B cell (primary cell): ENCODE data around the gene MAPT. TPM values are rescaled to one million over a fixed set of nuclear protein-coding genes. Genes with fewer than 3 reads are reported as not detected.

ENCODE experiments used
- ATAC-seq: fragments of 200-7000 bp; cut with Tn5 transposase; one replicate; pipeline ENCODE4 v1.10.0; 2021; ENCODE audit warnings: low read depth, mild to moderate bottlenecking, moderate number of reproducible peaks, moderate library complexity
- CTCF ChIA-PET: fragments of 350-600 bp; sonication (Branson Sonifier 250); formaldehyde crosslinking; loops from one replicate; lab custom pipeline; 2021; ENCODE audit warnings: antibody characterized with exemption, inconsistent platforms; lab: Charles Lee
- POLR2A ChIA-PET: fragments of 350-600 bp; sonication (Branson Sonifier 250); formaldehyde crosslinking; loops from one replicate; lab custom pipeline; 2021; ENCODE audit warnings: antibody characterized with exemption; lab: Charles Lee
- DNase-seq: peaks from one replicate; pipeline ENCODE4 v3.0.0; 2013
- H2AFZ ChIP-seq: 2 replicates; pipeline ENCODE4 v1.6.1; 2012; ENCODE audit warnings: mild to moderate bottlenecking, low read depth, low read length; ENCODE audit not compliant: insufficient read depth, poor library complexity, severe bottlenecking
- H3K27ac ChIP-seq, 2 donors: 1 replicate in 1 of 2; 2 replicates in 1 of 2; pipeline ENCODE4 v1.5.1; 2012 to 2013; ENCODE audit warnings: low read length in 2 of 2, mild to moderate bottlenecking in 2 of 2, moderate library complexity in 1 of 2
- H3K27me3 ChIP-seq, 4 experiments: fragments of 200-600 bp in 1 of 4; sonication (generic) in 1 of 4; replicated peaks in 1 of 4; 1 replicate in 2 of 4; 2 replicates in 2 of 4; pipeline versions ENCODE4 v1.6.1 to v1.7.0; 2013 to 2016; ENCODE audit warnings: low read length in 3 of 4, mild to moderate bottlenecking in 2 of 4, mixed read lengths in 1 of 4, moderate library complexity in 1 of 4; ENCODE audit not compliant: insufficient read depth in 4 of 4, control insufficient read depth in 3 of 4; ENCODE audit errors: control extremely low read depth in 1 of 4
- H3K36me3 ChIP-seq, 2 experiments: replicated peaks in 1 of 2; 1 replicate in 1 of 2; 2 replicates in 1 of 2; pipeline versions ENCODE4 v1.6.1 to v1.7.1; 2013; ENCODE audit warnings: low read length in 1 of 2; ENCODE audit not compliant: insufficient read depth in 2 of 2, control insufficient read depth in 1 of 2; ENCODE audit errors: control extremely low read depth in 1 of 2, extremely low read depth in 1 of 2
- H3K4me1 ChIP-seq, 2 donors: fragments of 200-600 bp in 1 of 2; sonication (generic) in 1 of 2; 1 replicate in 1 of 2; 2 replicates in 1 of 2; pipeline versions ENCODE4 v1.5.1 to v1.6.1; 2013 to 2017; ENCODE audit warnings: low read length in 2 of 2; ENCODE audit not compliant: control insufficient read depth in 2 of 2, insufficient read depth in 2 of 2
- H3K4me2 ChIP-seq: replicated peaks from 2 replicates; pipeline ENCODE3; 2012; ENCODE audit warnings: mild to moderate bottlenecking, low read depth, low read length; ENCODE audit not compliant: poor library complexity, severe bottlenecking
- H3K4me3 ChIP-seq, 5 experiments: fragments of 200-600 bp in 1 of 5; sonication (generic) in 1 of 5; 1 replicate in 3 of 5; 2 replicates in 2 of 5; pipeline versions ENCODE4 v1.5.1 to v1.7.0; 2011 to 2016; ENCODE audit warnings: low read length in 4 of 5, mild to moderate bottlenecking in 4 of 5, low read depth in 2 of 5, control low read depth in 1 of 5, moderate library complexity in 1 of 5; ENCODE audit not compliant: insufficient read depth in 1 of 5; ENCODE audit errors: control extremely low read depth in 1 of 5, extremely low read depth in 1 of 5
- H3K79me2 ChIP-seq: fragments of 200-600 bp; sonication (generic); one replicate; pipeline ENCODE4 v1.6.0; 2016; ENCODE audit warnings: low read length; ENCODE audit not compliant: control insufficient read depth, insufficient read depth
- H3K9ac ChIP-seq: fragments of 200-600 bp; sonication (generic); 2 replicates; pipeline ENCODE4 v1.6.1; 2017; ENCODE audit warnings: mild to moderate bottlenecking, low read length, moderate library complexity
- H3K9me3 ChIP-seq, 3 donors: one replicate each; pipeline versions ENCODE4 v1.6.1 to v1.7.1; 2013; ENCODE audit warnings: low read length in 2 of 3; ENCODE audit not compliant: control insufficient read depth in 2 of 3, insufficient read depth in 1 of 3; ENCODE audit errors: control extremely low read depth in 1 of 3
- H4K20me1 ChIP-seq: 2 replicates; pipeline ENCODE4 v1.6.0; 2012; ENCODE audit warnings: mild to moderate bottlenecking, low read length; ENCODE audit not compliant: insufficient read depth, control insufficient read depth, poor library complexity, severe bottlenecking
- H3K27ac Mint-ChIP-seq: one replicate; pipeline ENCODE4 v1.8.0; 2021; ENCODE audit warnings: mixed read lengths
- H3K27me3 Mint-ChIP-seq: one replicate; pipeline ENCODE4 v1.8.0; 2021; ENCODE audit warnings: mixed read lengths
- H3K4me1 Mint-ChIP-seq: one replicate; pipeline ENCODE4 v1.8.0; 2021; ENCODE audit warnings: mixed read lengths
- H3K4me3 Mint-ChIP-seq: one replicate; pipeline ENCODE4 v1.8.0; 2021; ENCODE audit warnings: mixed read lengths
- H3K9me3 Mint-ChIP-seq: one replicate; pipeline ENCODE4 v1.8.0; 2022; ENCODE audit warnings: mixed read lengths; ENCODE audit not compliant: insufficient read depth
- CTCF ChIP-seq: fragments of 200-600 bp; IDR thresholded peaks from one replicate; pipeline ENCODE4 v1.8.0; 2022; ENCODE audit warnings: antibody characterized with exemption, mild to moderate bottlenecking
- EZH2 ChIP-seq: IDR thresholded peaks from 2 replicates; pipeline ENCODE4 v1.6.1; 2012; ENCODE audit warnings: borderline replicate concordance, low read depth, mild to moderate bottlenecking, moderate library complexity, low read length; ENCODE audit not compliant: insufficient read depth, poor library complexity, severe bottlenecking
- WGBS: methylation state at CpG from one replicate; pipeline ENCODE4 v1.1.5; 2013; ENCODE audit warnings: missing lambda C conversion rate; ENCODE audit not compliant: insufficient coverage; 5-methylcytosine and 5-hydroxymethylcytosine counted together
- intact Hi-C: fragments of 100-400 bp; cut with micrococcal nuclease; formaldehyde crosslinking; loops from one replicate; pipeline ENCODE4 v1.10.0; 2022
- polyA plus RNA-seq: library from polyadenylated mRNA; depleted of rRNA; stranded (reverse); fragments of >200 nt; gene quantifications from 2 replicates; pipeline ENCODE4 v1.2.3, GENCODE V29; 2012
- total RNA-seq, 2 donors: library from RNA; stranded (reverse); fragments of 120-200 nt in 1 of 2; gene quantifications; 1 replicate in 1 of 2; 2 replicates in 1 of 2; pipeline versions ENCODE4 v1.2.3 to v1.2.4, GENCODE V29; 2013 to 2022

MAPT gene
- total and polyA plus RNA-seq, 2 donors (not counting 1 experiment from before 2014, with no cell fraction given), result 0.13 to 0.20 TPM

GRCh38 chr17:45958307-45958706 is 64.0 kb downstream of the MAPT start:
- no peak for TF ChIP-seq CTCF
- no peak for TF ChIP-seq EZH2
- H2AFZ ChIP-seq, result no peak overlapping the region

GRCh38 chr17:45958994-45959665 is 64.8 kb downstream of the MAPT start:
- Histone ChIP-seq H3K27ac (no peak overlapping the region), H3K9ac (no peak overlapping the region), H3K36me3 (no peaks in the 10 kb centered on the region), H3K4me2 (no peak overlapping the region), H3K4me1 (no peaks in the 10 kb centered on the region), H3K27me3 (no peaks in the 10 kb centered on the region), H3K9me3 (no peaks in the 10 kb centered on the region), H2AFZ (no peak overlapping the region), H3K79me2 (no peaks in the 10 kb centered on the region), H4K20me1 (no peaks in the 10 kb centered on the region), H3K4me3 (no peak overlapping the region)
- no peak for ATAC-seq
- Mint-ChIP-seq H3K9me3 (no peaks in the 10 kb centered on the region), H3K4me3 (no peak overlapping the region), H3K27ac (no peak overlapping the region), H3K27me3 (peaks cover 5% of the 10 kb centered on the region), H3K4me1 (no peaks in the 10 kb centered on the region)
- WGBS, result 92% methylated on average over 7 of the region's 9 CpGs
- no peak for TF ChIP-seq EZH2
- TF ChIP-seq CTCF, result no peak
- no peak for DNase-seq
- ChIA-PET POLR2A (no interaction called here), CTCF (interaction anchor here (1.7 kb wide), 1 partner anchor 10 kb away, joined by 4 read pairs; no protein-coding TSS in a partner anchor)
- intact Hi-C loops, result no loop called here

More at GRCh38 chr17:45958307-45958706, 64.0 kb downstream of the MAPT start:
- DNase-seq (no peak), ATAC-seq (no peak)
- no peaks in the 10 kb centered on the region for H3K4me1 Mint-ChIP-seq
- H3K27me3 Mint-ChIP-seq, result peaks cover 5% of the 10 kb centered on the region
- Histone ChIP-seq H3K9me3 (no peaks in the 10 kb centered on the region), H3K27ac (no peak overlapping the region), H3K4me2 (no peak overlapping the region), H3K4me1 (no peaks in the 10 kb centered on the region), H3K9ac (no peak overlapping the region), H3K27me3 (no peaks in the 10 kb centered on the region), H3K36me3 (no peaks in the 10 kb centered on the region), H3K79me2 (no peaks in the 10 kb centered on the region), H4K20me1 (no peaks in the 10 kb centered on the region), H3K4me3 (no peak overlapping the region)
- ChIA-PET POLR2A (no interaction called here), CTCF (interaction anchor here (1.7 kb wide), 1 partner anchor 9 kb away, joined by 4 read pairs; no protein-coding TSS in a partner anchor)
- H3K4me3 Mint-ChIP-seq, result no peak overlapping the region
- no peak overlapping the region for H3K27ac Mint-ChIP-seq
- 98% methylated on average over 5 of the region's 9 CpGs for WGBS
- no peaks in the 10 kb centered on the region for H3K9me3 Mint-ChIP-seq
- intact Hi-C loops, result no loop called here
